HG02571 (cell line): ENCODE results near the gene PLXDC2.

Experiments used
- ATAC-seq: cut with Tn5 transposase; IDR thresholded peaks from one replicate; pipeline ENCODE4 v1.9.1; 2021; ENCODE audit warnings: mild to moderate bottlenecking, moderate library complexity; ENCODE audit not compliant: unreplicated experiment

Gene PLXDC2

GRCh38 chr10:19931894-19932590 lies 115.8 kb downstream of the PLXDC2 start:
- ATAC-seq = no peak

- no peak for ATAC-seq
Measured at GRCh38 chr10:19932806-19933371, 116.7 kb downstream of the PLXDC2 start.

GRCh38 chr10:19933772-19934171 lies 117.5 kb downstream of the PLXDC2 start:
- ATAC-seq = no peak

- ATAC-seq = no peak
Measured at GRCh38 chr10:19935176-19935575, 118.9 kb downstream of the PLXDC2 start.

GRCh38 chr10:19936289-19936688 lies 120.1 kb downstream of the PLXDC2 start:
- no peak for ATAC-seq

- no peak for ATAC-seq
Measured at GRCh38 chr10:19937989-19938388, 121.8 kb downstream of the PLXDC2 start.

- ATAC-seq = no peak
Measured at GRCh38 chr10:19941206-19941880, 125.1 kb downstream of the PLXDC2 start.

- no peak for ATAC-seq
Measured at GRCh38 chr10:19944911-19945663, 128.9 kb downstream of the PLXDC2 start.

GRCh38 chr10:19946245-19946644 lies 130.0 kb downstream of the PLXDC2 start:
- no peak for ATAC-seq

- ATAC-seq = no peak
Measured at GRCh38 chr10:19946791-19947190, 130.6 kb downstream of the PLXDC2 start.

- ATAC-seq = no peak
Measured at GRCh38 chr10:19947215-19947614, 131.0 kb downstream of the PLXDC2 start.

GRCh38 chr10:19947656-19948055 lies 131.4 kb downstream of the PLXDC2 start:
- ATAC-seq = peak; percentile 47

- no peak for ATAC-seq
Measured at GRCh38 chr10:19952224-19953010, 136.2 kb downstream of the PLXDC2 start.

GRCh38 chr10:19954601-19955000 lies 138.4 kb downstream of the PLXDC2 start:
- no peak for ATAC-seq

- ATAC-seq = no peak
Measured at GRCh38 chr10:19956516-19957032, 140.3 kb downstream of the PLXDC2 start.

- peak; percentile 91 for ATAC-seq
Measured at GRCh38 chr10:19958787-19959186, 142.6 kb downstream of the PLXDC2 start.

- ATAC-seq = no peak
Measured at GRCh38 chr10:19961076-19962053, 145.1 kb downstream of the PLXDC2 start.

- no peak for ATAC-seq
Measured at GRCh38 chr10:19964625-19965024, 148.4 kb downstream of the PLXDC2 start.

GRCh38 chr10:19966751-19967150 lies 150.5 kb downstream of the PLXDC2 start:
- no peak for ATAC-seq
